Measurements from ENCODE around the gene TMEM88.

Gene TMEM88

GRCh38 chr17:7849751-7850504 is 4.9 kb upstream of the TMEM88 start:
- Histone ChIP-seq H3K27me3 (replicated peaks; ENCODE audit: control insufficient read depth, insufficient read depth, low read length, poor library complexity, severe bottlenecking) (no peaks in the 10 kb centered on the region), H3K36me3 (ENCODE audit: control insufficient read depth, insufficient read depth, low read length) (peaks cover 54% of the 10 kb centered on the region), H3K27ac (ENCODE audit: insufficient read depth, low read length, poor library complexity, severe bottlenecking) (no peak overlapping the region), H3K9me3 (ENCODE audit: control insufficient read depth, low read length) (no peaks in the 10 kb centered on the region), H3K4me3 (ENCODE audit: insufficient read depth, low read depth, low read length, poor library complexity, severe bottlenecking) (no peak overlapping the region), H3K4me1 (ENCODE audit: control insufficient read depth, insufficient read depth, low read length, poor library complexity, severe bottlenecking) (peaks cover 20% of the 10 kb centered on the region)
- DNase-seq: no peak

DNA sequence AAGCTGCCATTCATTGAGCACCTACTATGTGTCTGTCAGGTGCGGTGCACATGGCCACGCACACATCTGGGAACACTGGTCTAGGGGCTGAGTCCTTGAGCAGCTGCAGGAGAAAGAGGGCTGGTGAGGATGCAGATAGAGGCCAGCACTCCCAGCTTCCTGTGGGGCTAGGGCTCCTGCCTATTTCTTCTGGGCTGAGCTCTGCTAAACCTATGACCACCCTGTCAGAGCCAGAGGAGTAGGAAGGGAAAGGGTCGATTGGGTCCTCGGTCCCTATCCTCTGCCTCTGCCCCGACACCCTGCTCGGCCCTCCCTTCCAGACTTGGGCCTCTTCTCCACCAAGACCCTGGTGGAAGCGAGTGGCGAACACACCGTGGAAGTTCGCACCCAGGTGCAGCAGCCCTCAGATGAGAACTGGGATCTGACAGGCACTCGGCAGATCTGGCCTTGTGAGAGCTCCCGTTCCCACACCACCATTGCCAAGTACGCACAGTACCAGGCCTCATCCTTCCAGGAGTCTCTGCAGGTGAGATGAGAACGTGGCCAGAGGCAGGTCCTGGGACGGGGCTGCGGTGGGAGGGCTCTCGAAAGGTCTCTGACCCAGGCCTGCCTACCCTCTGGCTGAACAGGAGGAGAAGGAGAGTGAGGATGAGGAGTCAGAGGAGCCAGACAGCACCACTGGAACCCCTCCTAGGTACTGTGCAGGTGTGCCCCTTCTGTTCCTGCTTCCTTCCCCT is 4.0 kb upstream of the TMEM88 start:
- Histone ChIP-seq H3K9me3 (ENCODE audit: control insufficient read depth, low read length) (no peaks in the 10 kb centered on the region), H3K36me3 (ENCODE audit: control insufficient read depth, insufficient read depth, low read length) (peaks cover 48% of the 10 kb centered on the region), H3K4me3 (ENCODE audit: insufficient read depth, low read depth, low read length, poor library complexity, severe bottlenecking) (peak overlapping the region; percentile 27), H3K4me1 (ENCODE audit: control insufficient read depth, insufficient read depth, low read length, poor library complexity, severe bottlenecking) (peaks cover 18% of the 10 kb centered on the region), H3K27me3 (replicated peaks; ENCODE audit: control insufficient read depth, insufficient read depth, low read length, poor library complexity, severe bottlenecking) (no peaks in the 10 kb centered on the region), H3K27ac (ENCODE audit: insufficient read depth, low read length, poor library complexity, severe bottlenecking) (peak overlapping the region; percentile 62)
- no peak for DNase-seq

GRCh38 chr17:7851438-7852261 is 3.2 kb upstream of the TMEM88 start:
- peak overlapping the region; percentile 62 for H3K27ac ChIP-seq (ENCODE audit: insufficient read depth, low read length, poor library complexity, severe bottlenecking)
- H3K9me3 ChIP-seq (ENCODE audit: control insufficient read depth, low read length): no peaks in the 10 kb centered on the region
- peaks cover 42% of the 10 kb centered on the region for H3K36me3 ChIP-seq (ENCODE audit: control insufficient read depth, insufficient read depth, low read length)
- H3K27me3 ChIP-seq (replicated peaks; ENCODE audit: control insufficient read depth, insufficient read depth, low read length, poor library complexity, severe bottlenecking): no peaks in the 10 kb centered on the region
- DNase-seq: peak; percentile 89 to 92 (median 92)
- peaks cover 25% of the 10 kb centered on the region for H3K4me1 ChIP-seq (ENCODE audit: control insufficient read depth, insufficient read depth, low read length, poor library complexity, severe bottlenecking)
- H3K4me3 ChIP-seq (ENCODE audit: insufficient read depth, low read depth, low read length, poor library complexity, severe bottlenecking): peak overlapping the region; percentile 27

- H3K4me1 ChIP-seq (ENCODE audit: control insufficient read depth, insufficient read depth, low read length, poor library complexity, severe bottlenecking): peaks cover 29% of the 10 kb centered on the region
- H3K27me3 ChIP-seq (replicated peaks; ENCODE audit: control insufficient read depth, insufficient read depth, low read length, poor library complexity, severe bottlenecking): no peaks in the 10 kb centered on the region
- no peaks in the 10 kb centered on the region for H3K9me3 ChIP-seq (ENCODE audit: control insufficient read depth, low read length)
- H3K36me3 ChIP-seq (ENCODE audit: control insufficient read depth, insufficient read depth, low read length): peaks cover 36% of the 10 kb centered on the region
- peak overlapping the region; percentile 62 for H3K27ac ChIP-seq (ENCODE audit: insufficient read depth, low read length, poor library complexity, severe bottlenecking)
- DNase-seq: no peak
- H3K4me3 ChIP-seq (ENCODE audit: insufficient read depth, low read depth, low read length, poor library complexity, severe bottlenecking): no peak overlapping the region
Measured at GRCh38 chr17:7852262-7852670, 2.6 kb upstream of the TMEM88 start.

DNA sequence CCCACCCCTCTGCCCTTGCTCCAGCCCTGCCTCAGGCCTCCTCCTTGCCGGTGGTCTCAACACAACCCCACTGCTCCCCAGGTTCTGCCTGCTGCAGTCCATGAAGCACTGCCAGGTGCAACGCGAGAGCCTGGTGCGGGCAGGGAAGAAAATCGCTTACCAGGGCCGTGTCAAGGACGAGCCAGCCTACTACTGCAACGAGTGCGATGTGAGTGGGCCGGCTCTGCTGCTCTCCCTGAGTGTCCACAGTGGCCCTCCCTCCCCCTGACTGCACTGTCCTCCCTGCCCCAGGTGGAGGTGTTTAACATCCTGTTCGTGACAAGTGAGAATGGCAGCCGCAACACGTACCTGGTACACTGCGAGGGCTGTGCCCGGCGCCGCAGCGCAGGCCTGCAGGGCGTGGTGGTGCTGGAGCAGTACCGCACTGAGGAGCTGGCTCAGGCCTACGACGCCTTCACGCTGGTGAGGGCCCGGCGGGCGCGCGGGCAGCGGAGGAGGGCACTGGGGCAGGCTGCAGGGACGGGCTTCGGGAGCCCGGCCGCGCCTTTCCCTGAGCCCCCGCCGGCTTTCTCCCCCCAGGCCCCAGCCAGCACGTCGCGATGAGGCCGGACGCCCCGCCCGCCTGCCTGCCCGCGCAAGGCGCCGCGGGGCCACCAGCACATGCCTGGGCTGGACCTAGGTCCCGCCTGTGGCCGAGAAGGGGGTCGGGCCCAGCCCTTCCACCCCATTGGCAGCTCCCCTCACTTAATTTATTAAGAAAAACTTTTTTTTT is 1.8 kb upstream of the TMEM88 start:
- no peak overlapping the region for H3K4me3 ChIP-seq (ENCODE audit: insufficient read depth, low read depth, low read length, poor library complexity, severe bottlenecking)
- H3K9me3 ChIP-seq (ENCODE audit: control insufficient read depth, low read length): no peaks in the 10 kb centered on the region
- no peak overlapping the region for H3K27ac ChIP-seq (ENCODE audit: insufficient read depth, low read length, poor library complexity, severe bottlenecking)
- no peaks in the 10 kb centered on the region for H3K27me3 ChIP-seq (replicated peaks; ENCODE audit: control insufficient read depth, insufficient read depth, low read length, poor library complexity, severe bottlenecking)
- DNase-seq: no peak
- H3K36me3 ChIP-seq (ENCODE audit: control insufficient read depth, insufficient read depth, low read length): peaks cover 30% of the 10 kb centered on the region
- H3K4me1 ChIP-seq (ENCODE audit: control insufficient read depth, insufficient read depth, low read length, poor library complexity, severe bottlenecking): peaks cover 31% of the 10 kb centered on the region

GRCh38 chr17:7853691-7854038 is 1.2 kb upstream of the TMEM88 start:
- no peaks in the 10 kb centered on the region for H3K9me3 ChIP-seq (ENCODE audit: control insufficient read depth, low read length)
- no peak overlapping the region for H3K27ac ChIP-seq (ENCODE audit: insufficient read depth, low read length, poor library complexity, severe bottlenecking)
- peaks cover 36% of the 10 kb centered on the region for H3K4me1 ChIP-seq (ENCODE audit: control insufficient read depth, insufficient read depth, low read length, poor library complexity, severe bottlenecking)
- H3K27me3 ChIP-seq (replicated peaks; ENCODE audit: control insufficient read depth, insufficient read depth, low read length, poor library complexity, severe bottlenecking): no peaks in the 10 kb centered on the region
- DNase-seq: no peak
- H3K36me3 ChIP-seq (ENCODE audit: control insufficient read depth, insufficient read depth, low read length): peaks cover 25% of the 10 kb centered on the region
- H3K4me3 ChIP-seq (ENCODE audit: insufficient read depth, low read depth, low read length, poor library complexity, severe bottlenecking): no peak overlapping the region

- Histone ChIP-seq H3K27me3 (replicated peaks; ENCODE audit: control insufficient read depth, insufficient read depth, low read length, poor library complexity, severe bottlenecking) (no peaks in the 10 kb centered on the region), H3K4me3 (ENCODE audit: insufficient read depth, low read depth, low read length, poor library complexity, severe bottlenecking) (no peak overlapping the region), H3K9me3 (ENCODE audit: control insufficient read depth, low read length) (no peaks in the 10 kb centered on the region), H3K4me1 (ENCODE audit: control insufficient read depth, insufficient read depth, low read length, poor library complexity, severe bottlenecking) (peaks cover 42% of the 10 kb centered on the region), H3K36me3 (ENCODE audit: control insufficient read depth, insufficient read depth, low read length) (peaks cover 20% of the 10 kb centered on the region), H3K27ac (ENCODE audit: insufficient read depth, low read length, poor library complexity, severe bottlenecking) (no peak overlapping the region)
- no peak for DNase-seq
Measured at GRCh38 chr17:7854078-7854777, 638 bp upstream of the TMEM88 start.

GRCh38 chr17:7855660-7856010 is 769 bp downstream of the TMEM88 start:
- H3K27ac ChIP-seq (ENCODE audit: insufficient read depth, low read length, poor library complexity, severe bottlenecking): no peak overlapping the region
- H3K36me3 ChIP-seq (ENCODE audit: control insufficient read depth, insufficient read depth, low read length): peaks cover 8% of the 10 kb centered on the region

More at GRCh38 chr17:7855660-7856010, 769 bp downstream of the TMEM88 start:
- DNase-seq: no peak
- no peaks in the 10 kb centered on the region for H3K27me3 ChIP-seq (replicated peaks; ENCODE audit: control insufficient read depth, insufficient read depth, low read length, poor library complexity, severe bottlenecking)
- no peak overlapping the region for H3K4me3 ChIP-seq (ENCODE audit: insufficient read depth, low read depth, low read length, poor library complexity, severe bottlenecking)
- peaks cover 42% of the 10 kb centered on the region for H3K4me1 ChIP-seq (ENCODE audit: control insufficient read depth, insufficient read depth, low read length, poor library complexity, severe bottlenecking)
- H3K9me3 ChIP-seq (ENCODE audit: control insufficient read depth, low read length): no peaks in the 10 kb centered on the region

Data from effector memory CD4-positive, alpha-beta T cell (primary cell).